ENCODE data around the gene LIPT1.
"Not testable (repeated sequence)": the region's sequence is repeated elsewhere in the genome, so short reads cannot be mapped to it uniquely, and the experiment has no call there.

Gene LIPT1

DNA sequence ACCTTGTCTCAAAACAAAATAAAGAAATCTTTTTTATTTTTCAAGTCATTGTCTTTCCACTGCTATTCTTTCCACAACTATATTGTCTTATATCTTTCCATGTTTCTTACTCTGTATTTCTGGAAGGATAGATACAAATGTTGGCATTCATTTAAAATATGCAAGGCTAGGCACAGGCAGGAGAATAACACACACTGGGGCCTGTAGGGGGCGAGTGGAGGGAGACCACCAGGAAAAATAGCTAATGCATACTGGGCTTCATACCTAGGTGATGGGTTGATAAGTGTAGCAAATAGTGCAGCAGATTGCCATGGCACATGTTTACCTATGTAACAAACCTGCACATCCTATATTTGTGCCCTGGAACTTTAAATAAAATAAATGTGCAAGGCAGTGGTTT lies 35.8 kb downstream of the LIPT1 start:
- no peak overlapping the region for H3K4me2 ChIP-seq (ENCODE audit: low read depth, low read length, poor library complexity, severe bottlenecking)
- H3K4me3 ChIP-seq (ENCODE audit: insufficient read depth, low read length, poor library complexity, severe bottlenecking), result no peak overlapping the region
- H3K36me3 ChIP-seq (ENCODE audit: low read length), result peaks cover 29% of the 10 kb centered on the region; the same call in 1 of the 2 replicates
- no peaks in the 10 kb centered on the region for H3K27me3 ChIP-seq (ENCODE audit: low read length)
- no peaks in the 10 kb centered on the region for H3F3A ChIP-seq (ENCODE audit: insufficient read depth)
- H2AFZ ChIP-seq (ENCODE audit: low read depth, low read length, severe bottlenecking), result no peak overlapping the region
- H4K20me1 ChIP-seq (ENCODE audit: low read depth, low read length), result no peaks in the 10 kb centered on the region
- no peak overlapping the region for H3K9ac ChIP-seq (ENCODE audit: low read length)
- peaks cover 35% of the 10 kb centered on the region for H3K79me2 ChIP-seq (ENCODE audit: insufficient read depth, low read length)
- no peaks in the 10 kb centered on the region for H3K9me2 ChIP-seq (replicated peaks; ENCODE audit: insufficient read depth, low read length)
- TF ChIP-seq, protein P1, sequence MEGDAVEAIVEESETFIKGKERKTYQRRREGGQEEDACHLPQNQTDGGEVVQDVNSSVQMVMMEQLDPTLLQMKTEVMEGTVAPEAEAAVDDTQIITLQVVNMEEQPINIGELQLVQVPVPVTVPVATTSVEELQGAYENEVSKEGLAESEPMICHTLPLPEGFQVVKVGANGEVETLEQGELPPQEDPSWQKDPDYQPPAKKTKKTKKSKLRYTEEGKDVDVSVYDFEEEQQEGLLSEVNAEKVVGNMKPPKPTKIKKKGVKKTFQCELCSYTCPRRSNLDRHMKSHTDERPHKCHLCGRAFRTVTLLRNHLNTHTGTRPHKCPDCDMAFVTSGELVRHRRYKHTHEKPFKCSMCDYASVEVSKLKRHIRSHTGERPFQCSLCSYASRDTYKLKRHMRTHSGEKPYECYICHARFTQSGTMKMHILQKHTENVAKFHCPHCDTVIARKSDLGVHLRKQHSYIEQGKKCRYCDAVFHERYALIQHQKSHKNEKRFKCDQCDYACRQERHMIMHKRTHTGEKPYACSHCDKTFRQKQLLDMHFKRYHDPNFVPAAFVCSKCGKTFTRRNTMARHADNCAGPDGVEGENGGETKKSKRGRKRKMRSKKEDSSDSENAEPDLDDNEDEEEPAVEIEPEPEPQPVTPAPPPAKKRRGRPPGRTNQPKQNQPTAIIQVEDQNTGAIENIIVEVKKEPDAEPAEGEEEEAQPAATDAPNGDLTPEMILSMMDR (IDR thresholded peaks at IDR 0.05; ENCODE audit: insufficient read depth, low read length, poor library complexity, severe bottlenecking), result no peak
- no peak for TF ChIP-seq EZH2phosphoT487 (conservative IDR thresholded peaks at IDR 0.05; ENCODE audit: low read length)
- no peaks in the 10 kb centered on the region for H3K9me3 ChIP-seq (ENCODE audit: insufficient read depth, low read length)
- H3K27ac ChIP-seq (ENCODE audit: low read depth, low read length), result no peak overlapping the region

DNA sequence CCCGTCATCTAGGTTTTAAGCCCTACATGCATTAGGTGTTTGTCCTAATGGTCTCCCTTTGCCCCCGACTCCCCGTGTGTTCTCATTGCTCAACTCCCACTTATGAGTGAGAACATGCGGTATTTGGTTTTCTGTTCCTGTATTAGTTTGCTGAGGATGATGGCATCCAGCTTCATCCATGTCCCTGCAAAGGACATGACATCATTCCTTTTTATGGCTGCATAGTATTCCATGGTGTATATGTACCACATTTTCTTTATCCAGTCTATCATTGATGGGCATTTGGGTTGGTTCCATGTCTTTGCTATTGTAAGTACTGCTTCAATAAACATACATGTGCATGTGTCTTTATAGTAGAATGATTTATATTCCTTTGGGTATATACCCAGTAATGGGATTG lies 37.6 kb downstream of the LIPT1 start:
- H3K36me3 ChIP-seq (ENCODE audit: low read length), result peaks cover 34% of the 10 kb centered on the region; the same call in 1 of the 2 replicates
- H3K9me2 ChIP-seq (replicated peaks; ENCODE audit: insufficient read depth, low read length); H3K9me3 ChIP-seq (ENCODE audit: insufficient read depth, low read length); H3K4me3 ChIP-seq (ENCODE audit: insufficient read depth, low read length, poor library complexity, severe bottlenecking); H3F3A ChIP-seq (ENCODE audit: insufficient read depth); H4K20me1 ChIP-seq (ENCODE audit: low read depth, low read length); H3K27me3 ChIP-seq (ENCODE audit: low read length); H2AFZ ChIP-seq (ENCODE audit: low read depth, low read length, severe bottlenecking); H3K9ac ChIP-seq (ENCODE audit: low read length); H3K27ac ChIP-seq (ENCODE audit: low read depth, low read length); H3K4me2 ChIP-seq (ENCODE audit: low read depth, low read length, poor library complexity, severe bottlenecking): not testable (repeated sequence)
- H3K79me2 ChIP-seq (ENCODE audit: insufficient read depth, low read length), result peaks cover 17% of the 10 kb centered on the region; the same call in 1 of the 2 replicates

DNA sequence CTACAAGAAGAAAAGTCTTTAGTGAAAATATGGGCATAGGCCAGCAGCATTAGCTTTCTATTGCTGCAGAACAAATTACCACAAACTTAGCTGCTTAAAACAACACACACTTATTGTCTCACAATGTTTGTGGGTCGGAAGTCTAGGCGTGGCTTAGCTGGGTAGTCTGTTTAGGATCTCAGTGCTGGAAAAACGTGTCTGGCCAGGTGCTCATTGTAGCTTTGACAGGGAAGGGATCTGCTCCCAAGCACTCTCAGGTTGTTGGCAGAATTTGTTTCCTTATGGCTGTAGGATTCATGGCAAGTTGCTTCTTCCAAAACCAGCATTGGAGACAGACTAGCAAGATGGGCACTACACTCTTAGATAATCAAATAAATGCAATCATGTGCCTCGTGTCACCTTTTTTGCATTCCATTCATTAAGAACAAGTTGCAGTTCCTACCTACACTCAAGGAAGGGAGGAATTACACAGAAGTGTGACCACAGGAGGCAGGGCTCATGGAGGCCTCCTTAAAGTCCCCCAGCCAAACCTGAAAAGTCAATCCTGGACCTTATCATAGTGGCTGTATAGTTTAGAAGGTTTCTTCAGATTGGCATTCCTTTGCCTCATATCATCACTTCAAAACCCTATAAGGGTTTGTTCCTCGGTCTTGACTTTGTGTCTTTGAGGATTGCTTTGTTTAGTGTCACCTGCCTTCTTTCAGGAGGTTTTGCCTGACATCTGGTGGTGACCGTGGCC lies 43.5 kb downstream of the LIPT1 start:
- Histone ChIP-seq H3K9me2 (replicated peaks; ENCODE audit: insufficient read depth, low read length) (no peaks in the 10 kb centered on the region), H3K36me3 (ENCODE audit: low read length) (peaks cover 14% of the 10 kb centered on the region; the same call in 1 of the 2 replicates), H3K4me3 (ENCODE audit: insufficient read depth, low read length, poor library complexity, severe bottlenecking) (no peak overlapping the region), H4K20me1 (ENCODE audit: low read depth, low read length) (no peaks in the 10 kb centered on the region), H3K27me3 (ENCODE audit: low read length) (no peaks in the 10 kb centered on the region), H3F3A (ENCODE audit: insufficient read depth) (no peaks in the 10 kb centered on the region), H2AFZ (ENCODE audit: low read depth, low read length, severe bottlenecking) (no peak overlapping the region), H3K79me2 (ENCODE audit: insufficient read depth, low read length) (no peaks in the 10 kb centered on the region), H3K4me2 (ENCODE audit: low read depth, low read length, poor library complexity, severe bottlenecking) (no peak overlapping the region), H3K9ac (ENCODE audit: low read length) (no peak overlapping the region), H3K9me3 (ENCODE audit: insufficient read depth, low read length) (no peaks in the 10 kb centered on the region), H3K27ac (ENCODE audit: low read depth, low read length) (no peak overlapping the region)
- TF ChIP-seq, protein P1 (IDR thresholded peaks at IDR 0.05; ENCODE audit: insufficient read depth, low read length, poor library complexity, severe bottlenecking), result no peak
- no peak for TF ChIP-seq EZH2phosphoT487 (conservative IDR thresholded peaks at IDR 0.05; ENCODE audit: low read length)

DNA sequence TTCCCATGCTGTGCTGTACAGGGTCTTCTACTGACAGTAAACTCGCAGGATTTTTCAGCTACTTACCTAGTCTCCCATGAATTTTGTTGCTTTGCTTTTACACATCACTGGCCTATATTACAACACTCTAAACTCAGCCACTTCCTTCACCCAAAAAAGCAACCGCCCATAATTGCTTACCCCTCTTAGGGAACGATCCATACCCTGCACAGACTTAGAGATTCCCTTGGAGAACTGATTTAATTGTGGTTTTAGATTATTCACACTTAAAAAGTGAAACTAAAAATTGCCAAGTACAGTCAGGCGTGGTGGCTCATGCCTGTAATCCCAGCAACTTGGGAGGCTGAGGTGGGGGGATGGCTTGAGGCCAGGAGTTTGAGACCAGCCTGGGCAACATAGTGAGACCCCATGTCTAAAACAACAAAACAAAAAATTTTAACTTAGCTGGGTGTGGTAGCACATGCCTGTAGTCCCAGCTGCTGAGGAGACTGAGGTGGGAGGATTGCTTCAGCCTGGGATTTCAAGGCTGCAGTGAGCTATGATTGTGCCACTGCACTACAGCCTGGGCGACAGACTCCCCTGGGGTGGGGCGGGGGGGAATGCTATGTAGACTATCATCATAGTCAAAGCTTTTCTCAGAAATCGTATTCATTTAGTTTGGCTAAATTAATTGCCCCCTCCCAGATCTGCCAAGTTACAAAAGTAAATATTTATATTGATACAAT lies 45.5 kb downstream of the LIPT1 start:
- TF ChIP-seq, protein P1 (IDR thresholded peaks at IDR 0.05; ENCODE audit: insufficient read depth, low read length, poor library complexity, severe bottlenecking), result no peak
- no peak for TF ChIP-seq EZH2phosphoT487 (conservative IDR thresholded peaks at IDR 0.05; ENCODE audit: low read length)
- no peak overlapping the region for H3K27ac ChIP-seq (ENCODE audit: low read depth, low read length)
- H3K4me3 ChIP-seq (ENCODE audit: insufficient read depth, low read length, poor library complexity, severe bottlenecking), result no peak overlapping the region
- no peak overlapping the region for H2AFZ ChIP-seq (ENCODE audit: low read depth, low read length, severe bottlenecking)
- no peaks in the 10 kb centered on the region for H3K9me3 ChIP-seq (ENCODE audit: insufficient read depth, low read length)
- no peak overlapping the region for H3K9ac ChIP-seq (ENCODE audit: low read length)
- H3F3A ChIP-seq (ENCODE audit: insufficient read depth), result no peaks in the 10 kb centered on the region
- H3K27me3 ChIP-seq (ENCODE audit: low read length), result no peaks in the 10 kb centered on the region
- no peak overlapping the region for H3K4me2 ChIP-seq (ENCODE audit: low read depth, low read length, poor library complexity, severe bottlenecking)
- H3K36me3 ChIP-seq (ENCODE audit: low read length), result peaks cover 8% of the 10 kb centered on the region; the same call in 1 of the 2 replicates
- no peaks in the 10 kb centered on the region for H3K9me2 ChIP-seq (replicated peaks; ENCODE audit: insufficient read depth, low read length)
- H3K79me2 ChIP-seq (ENCODE audit: insufficient read depth, low read length), result no peaks in the 10 kb centered on the region
- no peaks in the 10 kb centered on the region for H4K20me1 ChIP-seq (ENCODE audit: low read depth, low read length)
